Thoracic aorta (tissue), 2 donors: ENCODE measurements around the gene ITGBL1. TPM values are rescaled to one million over a fixed set of nuclear protein-coding genes. Genes with fewer than 3 reads are reported as not detected.

Experiments used
- ATAC-seq: fragments of 150-250 bp; one replicate; pipeline ENCODE4 v1.8.0; 2017; ENCODE audit warnings: low read depth; ENCODE audit not compliant: insufficient number of reproducible peaks, low FRiP score
- DNase-seq: peaks from one replicate; pipeline ENCODE4 v3.0.0-alpha.2; 2020; ENCODE audit warnings: low spot score
- H3K27ac ChIP-seq, 2 donors: fragments of 200-600 bp; sonication (generic); 1 replicate in 1 of 2; 2 replicates in 1 of 2; pipeline ENCODE4 v1.5.1; 2016; ENCODE audit warnings: mild to moderate bottlenecking in 2 of 2, moderate library complexity in 2 of 2
- H3K27me3 ChIP-seq: fragments of 200-600 bp; sonication (generic); replicated peaks from 2 replicates; pipeline ENCODE4 v1.6.0; 2016; ENCODE audit warnings: mild to moderate bottlenecking; ENCODE audit not compliant: insufficient read depth
- H3K36me3 ChIP-seq: fragments of 200-600 bp; sonication (generic); one replicate; pipeline ENCODE4 v1.5.1; 2016
- H3K4me1 ChIP-seq, 2 donors: fragments of 200-600 bp; sonication (generic); 1 replicate in 1 of 2; 2 replicates in 1 of 2; pipeline versions ENCODE4 v1.5.1 to v1.6.0; 2016; ENCODE audit warnings: low read depth in 2 of 2, mild to moderate bottlenecking in 1 of 2; ENCODE audit not compliant: control insufficient read depth in 1 of 2
- H3K4me3 ChIP-seq: fragments of 200-600 bp; sonication (generic); 2 replicates; pipeline ENCODE4 v1.5.1; 2016; ENCODE audit warnings: mild to moderate bottlenecking
- H3K9me3 ChIP-seq: fragments of 200-600 bp; sonication (generic); 2 replicates; pipeline ENCODE4 v1.5.1; 2016
- total RNA-seq, 2 donors: library from RNA; depleted of rRNA; stranded (reverse); fragments of >200 nt; gene quantifications; one replicate each; pipeline versions ENCODE4 v1.1.0 to v1.2.3, GENCODE V29; 2016
- TF ChIP-seq, protein P1 (sequence below): fragments of 200-600 bp; sonication (generic); IDR thresholded peaks from one replicate; pipeline ENCODE4 v1.5.1; 2019; ENCODE audit warnings: antibody characterized with exemption

ITGBL1 gene
- total RNA-seq, 2 donors from 2014 or later: 179 to 224 TPM

DNA sequence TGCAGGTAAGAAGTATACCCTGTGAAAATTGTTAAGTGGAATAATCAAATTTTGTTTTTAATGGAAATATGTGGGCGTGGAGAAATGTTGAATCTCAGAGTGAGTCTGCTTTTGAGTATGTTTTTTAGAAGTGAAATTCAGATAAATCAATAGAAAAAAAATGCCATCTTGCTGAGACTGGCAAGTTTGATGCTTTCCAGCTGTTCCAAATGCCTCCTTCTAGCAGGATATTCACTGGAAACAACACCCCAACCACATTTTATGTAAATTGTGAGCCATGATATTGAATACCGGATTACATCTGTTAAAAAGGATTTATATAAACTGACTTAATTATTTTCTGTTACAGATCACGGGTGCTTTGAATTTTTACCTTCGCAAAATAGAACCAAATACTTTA, 115.4 kb downstream of the ITGBL1 start:
- H3K9me3 ChIP-seq: no peaks in the 10 kb centered on the region
- no peak overlapping the region for H3K27ac ChIP-seq
- H3K36me3 ChIP-seq: no peaks in the 10 kb centered on the region
- DNase-seq: no peak
- TF ChIP-seq, protein P1, sequence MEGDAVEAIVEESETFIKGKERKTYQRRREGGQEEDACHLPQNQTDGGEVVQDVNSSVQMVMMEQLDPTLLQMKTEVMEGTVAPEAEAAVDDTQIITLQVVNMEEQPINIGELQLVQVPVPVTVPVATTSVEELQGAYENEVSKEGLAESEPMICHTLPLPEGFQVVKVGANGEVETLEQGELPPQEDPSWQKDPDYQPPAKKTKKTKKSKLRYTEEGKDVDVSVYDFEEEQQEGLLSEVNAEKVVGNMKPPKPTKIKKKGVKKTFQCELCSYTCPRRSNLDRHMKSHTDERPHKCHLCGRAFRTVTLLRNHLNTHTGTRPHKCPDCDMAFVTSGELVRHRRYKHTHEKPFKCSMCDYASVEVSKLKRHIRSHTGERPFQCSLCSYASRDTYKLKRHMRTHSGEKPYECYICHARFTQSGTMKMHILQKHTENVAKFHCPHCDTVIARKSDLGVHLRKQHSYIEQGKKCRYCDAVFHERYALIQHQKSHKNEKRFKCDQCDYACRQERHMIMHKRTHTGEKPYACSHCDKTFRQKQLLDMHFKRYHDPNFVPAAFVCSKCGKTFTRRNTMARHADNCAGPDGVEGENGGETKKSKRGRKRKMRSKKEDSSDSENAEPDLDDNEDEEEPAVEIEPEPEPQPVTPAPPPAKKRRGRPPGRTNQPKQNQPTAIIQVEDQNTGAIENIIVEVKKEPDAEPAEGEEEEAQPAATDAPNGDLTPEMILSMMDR: no peak
- peaks cover 0 to 31% of the 10 kb centered on the region in 2 donors for H3K4me1 ChIP-seq
- H3K4me3 ChIP-seq: no peak overlapping the region
- ATAC-seq: no peak
- no peaks in the 10 kb centered on the region for H3K27me3 ChIP-seq

DNA sequence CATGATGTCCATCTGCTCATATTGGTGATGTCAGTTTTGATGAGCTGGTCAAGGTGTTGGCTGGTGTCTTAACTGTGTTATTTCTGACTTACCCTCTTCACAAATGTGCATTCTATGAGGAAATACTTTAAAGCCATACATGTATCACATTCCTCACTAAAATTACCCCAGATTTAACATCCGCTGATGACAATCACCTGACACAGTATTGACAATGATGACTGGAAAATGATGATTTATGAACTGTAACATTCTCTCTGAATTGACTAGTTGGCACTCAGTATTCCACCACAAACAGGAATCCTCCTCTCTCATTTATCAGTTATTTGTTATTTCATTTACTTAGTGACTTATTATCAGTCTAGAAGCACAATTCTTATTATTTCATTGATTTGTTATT, 117.3 kb downstream of the ITGBL1 start:
- Histone ChIP-seq H3K9me3 (no peaks in the 10 kb centered on the region), H3K4me3 (no peak overlapping the region), H3K4me1 (peaks cover 0 to 31% of the 10 kb centered on the region in 2 donors), H3K27ac (no peak overlapping the region), H3K36me3 (no peaks in the 10 kb centered on the region), H3K27me3 (no peaks in the 10 kb centered on the region)
- TF ChIP-seq, protein P1: no peak
- ATAC-seq (no peak), DNase-seq (no peak)

DNA sequence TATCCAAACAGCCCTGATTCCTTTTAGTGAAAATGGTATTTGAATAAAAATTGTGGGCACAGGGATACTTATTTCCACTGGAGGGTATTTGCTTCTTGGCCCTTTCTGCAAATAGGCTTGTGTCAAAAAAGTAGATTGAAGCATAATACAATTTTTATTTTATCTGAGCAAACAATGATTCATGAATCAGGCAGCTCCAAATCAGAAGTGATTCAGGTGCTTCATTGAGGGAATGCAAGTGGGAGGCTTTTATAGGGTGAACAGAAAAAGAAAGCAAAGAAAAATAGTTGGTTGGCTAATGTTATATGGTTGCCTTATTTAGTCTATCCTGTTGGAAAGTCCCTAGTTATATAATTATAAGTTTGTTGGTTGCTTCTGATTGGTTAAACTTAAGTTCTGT, 117.9 kb downstream of the ITGBL1 start:
- Histone ChIP-seq H3K4me1 (peaks cover 0 to 34% of the 10 kb centered on the region in 2 donors), H3K27me3 (no peaks in the 10 kb centered on the region), H3K9me3 (no peaks in the 10 kb centered on the region), H3K27ac (no peak overlapping the region), H3K4me3 (no peak overlapping the region), H3K36me3 (no peaks in the 10 kb centered on the region)
- DNase-seq (no peak), ATAC-seq (no peak)
- TF ChIP-seq, protein P1: no peak

DNA sequence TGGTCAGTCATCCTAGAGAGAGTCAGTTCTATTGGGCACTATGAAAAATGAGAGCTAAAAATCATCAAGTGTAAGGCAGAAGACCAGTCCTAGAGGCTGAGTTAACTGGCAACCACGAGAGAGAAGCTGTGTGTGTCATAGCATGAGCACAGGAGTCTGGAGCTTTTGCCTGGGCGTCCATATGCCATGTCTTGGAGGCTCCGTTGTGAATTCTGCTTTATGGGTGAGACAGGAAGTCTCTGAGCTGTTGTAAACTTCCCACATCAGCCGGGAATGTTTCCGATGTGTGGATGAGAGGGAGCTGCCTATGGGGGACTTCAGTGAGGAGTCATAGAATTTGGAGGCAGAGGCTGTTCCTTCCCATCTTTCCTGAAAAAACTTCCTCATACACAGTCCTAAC, 120.0 kb downstream of the ITGBL1 start:
- no peak overlapping the region for H3K4me3 ChIP-seq
- DNase-seq (no peak), ATAC-seq (no peak)
- TF ChIP-seq, protein P1: no peak
- H3K4me1 ChIP-seq: peaks cover 0 to 41% of the 10 kb centered on the region in 2 donors
- H3K27me3 ChIP-seq: no peaks in the 10 kb centered on the region
- H3K36me3 ChIP-seq: no peaks in the 10 kb centered on the region
- H3K27ac ChIP-seq: no peak overlapping the region
- no peaks in the 10 kb centered on the region for H3K9me3 ChIP-seq

DNA sequence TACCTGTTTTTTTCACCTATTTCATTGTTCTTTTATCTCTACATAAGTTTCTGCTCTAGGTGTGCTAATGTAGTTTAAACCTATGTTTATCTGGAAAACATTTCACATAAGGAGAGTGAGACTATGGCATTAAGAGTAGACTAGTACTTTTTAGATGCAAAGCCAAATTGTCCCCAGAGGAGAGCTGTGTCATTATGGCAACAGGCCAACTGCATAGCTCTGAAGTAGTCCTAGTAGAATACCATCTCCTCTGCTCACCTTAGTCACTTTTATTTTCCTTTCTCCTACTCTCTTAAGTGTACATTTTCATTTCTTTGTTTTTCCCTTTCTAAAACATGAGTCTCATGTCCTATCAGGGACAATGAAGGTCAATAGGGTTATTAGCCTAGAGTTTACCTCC, 123.1 kb downstream of the ITGBL1 start:
- H3K4me3 ChIP-seq: no peak overlapping the region
- TF ChIP-seq, protein P1: no peak
- H3K9me3 ChIP-seq: no peaks in the 10 kb centered on the region
- H3K36me3 ChIP-seq: no peaks in the 10 kb centered on the region
- H3K27me3 ChIP-seq: no peaks in the 10 kb centered on the region
- DNase-seq (no peak), ATAC-seq (no peak)
- H3K4me1 ChIP-seq: peaks cover 14 to 43% of the 10 kb centered on the region in 2 donors
- no peak overlapping the region for H3K27ac ChIP-seq
